A549 (cell line): Measurements from ENCODE around the gene FGFR2. TPM values are rescaled to one million over a fixed set of nuclear protein-coding genes. Genes with fewer than 3 reads are reported as not detected.

Source experiments
- ATAC-seq, 2 experiments: fragments of 200-7000 bp in 1 of 2; fragments of >200 bp in 1 of 2; cut with Nextera tagmentation in 1 of 2; cut with Tn5 transposase in 1 of 2; 3 replicates each; pipeline versions ENCODE4 v1.8.0 to v1.9.1; 2018 to 2020; ENCODE audit warnings: mild to moderate bottlenecking in 1 of 2, moderate library complexity in 1 of 2
- CTCF ChIA-PET: fragments of 300-600 bp; sonication (Branson Sonifier 250); formaldehyde crosslinking; extraction: SDS; loops from one replicate; lab custom pipeline; 2021; ENCODE audit warnings: antibody characterized with exemption, inconsistent platforms; lab: Yijun Ruan, JAX
- POLR2A ChIA-PET: fragments of 350-600 bp; formaldehyde crosslinking; extraction: SDS; loops from one replicate; lab custom pipeline; 2021; ENCODE audit warnings: antibody characterized with exemption, inconsistent platforms; lab: Yijun Ruan, JAX
- DNase-seq, 2 experiments: peaks; one replicate each; pipeline versions ENCODE4 v3.0.0 to v3.0.0-alpha.2; 2011 to 2016; ENCODE audit warnings: low read depth in 1 of 2, low spot score in 1 of 2
- FAIRE-seq: peaks from 2 replicates; lab custom pipeline; 2011; peaks lifted over from hg19 to GRCh38; lab: Jason Lieb, UNC
- H3K27ac ChIP-seq, 2 experiments: fragments of >200 bp; sonication (Bioruptor Twin); formaldehyde crosslinking; 3 replicates each; pipeline ENCODE4 v1.5.1; 2016 to 2017
- H3K4me1 ChIP-seq: fragments of >200 bp; sonication (Bioruptor Twin); formaldehyde crosslinking; 3 replicates; pipeline ENCODE4 v1.6.1; 2016
- H3K4me2 ChIP-seq: fragments of >200 bp; sonication (Bioruptor Twin); formaldehyde crosslinking; 3 replicates; pipeline ENCODE4 v1.6.1; 2016
- H3K4me3 ChIP-seq: fragments of >200 bp; sonication (Bioruptor Twin); formaldehyde crosslinking; 3 replicates; pipeline ENCODE4 v1.5.1; 2016
- H3K9me3 ChIP-seq: fragments of >200 bp; sonication (Bioruptor Twin); formaldehyde crosslinking; 3 replicates; pipeline ENCODE4 v1.6.1; 2016
- BCL3 ChIP-seq: fragments of >200 bp; sonication (Bioruptor Twin); formaldehyde crosslinking; IDR thresholded peaks from 3 replicates; pipeline ENCODE4 v1.6.1; 2016
- EHMT2 ChIP-seq: fragments of 200-600 bp; sonication (generic); IDR thresholded peaks from 2 replicates; pipeline ENCODE4 v1.6.1; 2016; ENCODE audit warnings: antibody characterized with exemption, low read depth, mild to moderate bottlenecking, moderate library complexity
- ESRRA ChIP-seq: fragments of 150-350 bp; IDR thresholded peaks from 2 replicates; pipeline ENCODE4 v1.6.1; 2014; ENCODE audit warnings: mild to moderate bottlenecking, low read length, borderline replicate concordance
- FOSB ChIP-seq: fragments of 250-450 bp; sonication (Bioruptor Pico); IDR thresholded peaks from 2 replicates; pipeline ENCODE4 v1.5.0; 2020; ENCODE audit warnings: mild to moderate bottlenecking, moderate library complexity
- FOXS1 ChIP-seq: fragments of 250-450 bp; sonication (Bioruptor Pico); IDR thresholded peaks from 2 replicates; pipeline ENCODE4 v1.5.0; 2020; ENCODE audit warnings: mild to moderate bottlenecking, moderate library complexity
- HOXB13 ChIP-seq: fragments of 250-450 bp; sonication (Bioruptor Pico); IDR thresholded peaks from 2 replicates; pipeline ENCODE4 v1.5.0; 2020; ENCODE audit warnings: low read depth, mild to moderate bottlenecking, moderate library complexity
- HOXB5 ChIP-seq: fragments of 250-450 bp; sonication (Bioruptor Pico); IDR thresholded peaks from 2 replicates; pipeline ENCODE4 v1.5.0; 2020; ENCODE audit warnings: mild to moderate bottlenecking, moderate library complexity
- JUN ChIP-seq, 2 experiments: fragments of >200 bp; sonication (Bioruptor Twin); formaldehyde crosslinking; IDR thresholded peaks; 2 replicates in 1 of 2; 3 replicates in 1 of 2; pipeline ENCODE4 v1.6.1; 2016 to 2017
- KDM1A ChIP-seq: fragments of 200-600 bp; sonication (generic); IDR thresholded peaks from 2 replicates; pipeline ENCODE4 v1.6.1; 2016; ENCODE audit warnings: low read depth, mild to moderate bottlenecking
- MAFK ChIP-seq: fragments of 450-650 bp; IDR thresholded peaks from 2 replicates; pipeline ENCODE4 v1.6.1; 2014; ENCODE audit not compliant: partially characterized antibody
- MAZ ChIP-seq: fragments of 150-350 bp; IDR thresholded peaks from 2 replicates; pipeline ENCODE4 v1.6.1; 2014; ENCODE audit warnings: antibody characterized with exemption, low read depth, low read length, borderline replicate concordance
- NR3C1 ChIP-seq: fragments of >200 bp; sonication (Bioruptor Twin); formaldehyde crosslinking; IDR thresholded peaks from 3 replicates; pipeline ENCODE4 v1.6.1; 2017
- RAD21 ChIP-seq, 2 experiments: fragments of >200 bp in 1 of 2; sonication (Bioruptor Twin) in 1 of 2; formaldehyde crosslinking in 1 of 2; IDR thresholded peaks in 1 of 2; conservative IDR thresholded peaks in 1 of 2; 2 replicates in 1 of 2; 3 replicates in 1 of 2; pipeline ENCODE4 v1.6.1; 2012 to 2018; ENCODE audit warnings: inconsistent platforms in 1 of 2
- RARB ChIP-seq: fragments of 250-450 bp; sonication (Bioruptor Pico); IDR thresholded peaks from 2 replicates; pipeline ENCODE4 v1.8.0; 2021; ENCODE audit warnings: mild to moderate bottlenecking, moderate library complexity
- REST ChIP-seq: fragments of 200-600 bp; sonication (generic); IDR thresholded peaks from 2 replicates; pipeline ENCODE4 v1.6.1; 2016; ENCODE audit warnings: antibody characterized with exemption, mild to moderate bottlenecking, moderate library complexity
- RNF2 ChIP-seq: fragments of 200-600 bp; sonication (generic); IDR thresholded peaks from 2 replicates; pipeline ENCODE4 v1.6.1; 2016; ENCODE audit warnings: low read depth, mild to moderate bottlenecking, antibody characterized with exemption, moderate library complexity, borderline replicate concordance
- SMC3 ChIP-seq: fragments of >200 bp; sonication (Bioruptor Twin); formaldehyde crosslinking; IDR thresholded peaks from 3 replicates; pipeline ENCODE4 v1.6.1; 2018; ENCODE audit warnings: inconsistent platforms
- TFCP2L1 ChIP-seq: fragments of 250-450 bp; sonication (Bioruptor Pico); IDR thresholded peaks from 2 replicates; pipeline ENCODE4 v1.5.0; 2021; ENCODE audit warnings: mild to moderate bottlenecking
- USF2 ChIP-seq: fragments of 450-650 bp; IDR thresholded peaks from 2 replicates; pipeline ENCODE4 v1.6.1; 2014; ENCODE audit warnings: antibody characterized with exemption
- ZC3H11A ChIP-seq: fragments of 450-650 bp; IDR thresholded peaks from 2 replicates; pipeline ENCODE4 v1.6.1; 2014; ENCODE audit warnings: antibody characterized with exemption, mild to moderate bottlenecking
- ZNF302 ChIP-seq: fragments of 250-450 bp; sonication (Bioruptor Pico); IDR thresholded peaks from 2 replicates; pipeline ENCODE4 v1.9.0; 2021; ENCODE audit warnings: inconsistent platforms, mild to moderate bottlenecking, moderate library complexity
- WGBS: methylation state at CpG from one replicate; pipeline ENCODE4 v1.1.6; 2017; ENCODE audit errors: missing lambda C conversion rate; 5-methylcytosine and 5-hydroxymethylcytosine counted together
- polyA plus RNA-seq, 4 experiments: library from polyadenylated mRNA; depleted of rRNA in 3 of 4; stranded (reverse); fragments of >200 nt; fragmentation: RNase III in 1 of 4; extraction: RNeasy Plus Mini Kit Qiagen cat#74134 plus additional on column Dnase treatment in 1 of 4; gene quantifications; 2 replicates in 3 of 4; 3 replicates in 1 of 4; pipeline ENCODE4 v1.2.3, GENCODE V29; 2011 to 2017
- TF ChIP-seq, protein P1 (sequence below): IDR thresholded peaks from 2 replicates; pipeline ENCODE4 v1.6.1; 2012; ENCODE audit warnings: low read depth, borderline replicate concordance
- TF ChIP-seq, protein P2 (sequence below): fragments of 250-450 bp; sonication (Bioruptor Pico); IDR thresholded peaks from 2 replicates; pipeline ENCODE4 v1.5.0; 2021; ENCODE audit warnings: mild to moderate bottlenecking, moderate library complexity, borderline replicate concordance
- TF ChIP-seq, protein P3 (sequence below): fragments of 250-450 bp; sonication (Bioruptor Pico); IDR thresholded peaks from 2 replicates; pipeline ENCODE4 v1.5.0; 2020; ENCODE audit warnings: low read depth, mild to moderate bottlenecking, moderate library complexity

The FGFR2 gene
- polyA plus RNA-seq, 2 of the 4 experiments (the other 2 are of a cell fraction), result 0.16 to 0.22 TPM

DNA sequence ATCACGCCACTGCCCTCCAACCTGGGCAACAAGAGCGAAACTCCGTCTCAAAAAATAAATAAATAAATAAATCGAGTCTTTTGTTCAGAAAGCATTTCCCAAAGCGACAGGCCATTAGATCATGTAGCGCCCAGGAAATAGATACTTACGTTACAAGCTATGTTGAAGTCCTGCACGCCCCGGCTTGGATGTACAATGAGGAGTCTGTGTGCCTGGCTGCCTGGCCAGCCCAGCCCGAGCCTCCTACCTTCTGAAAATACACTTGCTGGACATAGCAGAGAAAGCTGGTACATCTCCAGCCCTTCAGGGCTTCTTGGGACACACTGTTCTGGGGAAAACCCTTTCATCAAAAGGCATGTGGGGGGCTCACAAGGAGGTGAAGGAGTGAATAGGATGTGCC lies 22.1 kb downstream of the FGFR2 start:
- ATAC-seq, result no peak
- Histone ChIP-seq H3K27ac (no peak overlapping the region), H3K9me3 (no peaks in the 10 kb centered on the region), H3K4me1 (no peaks in the 10 kb centered on the region), H3K4me3 (no peak overlapping the region), H3K4me2 (no peak overlapping the region)
- no peak for FAIRE-seq
- ChIA-PET CTCF (interaction anchor here (1.1 to 1.4 kb wide), 2 partner anchors 10 to 12 kb away, joined by 3 to 4 read pairs; no protein-coding TSS in a partner anchor), POLR2A (no interaction called here)
- no peak for TF ChIP-seq SMC3
- TF ChIP-seq REST, result no peak
- no peak for TF ChIP-seq FOSB
- TF ChIP-seq, protein P1, sequence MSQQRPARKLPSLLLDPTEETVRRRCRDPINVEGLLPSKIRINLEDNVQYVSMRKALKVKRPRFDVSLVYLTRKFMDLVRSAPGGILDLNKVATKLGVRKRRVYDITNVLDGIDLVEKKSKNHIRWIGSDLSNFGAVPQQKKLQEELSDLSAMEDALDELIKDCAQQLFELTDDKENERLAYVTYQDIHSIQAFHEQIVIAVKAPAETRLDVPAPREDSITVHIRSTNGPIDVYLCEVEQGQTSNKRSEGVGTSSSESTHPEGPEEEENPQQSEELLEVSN, result no peak
- no peak for TF ChIP-seq ZNF302 (CRISPR knock-in tag)
- TF ChIP-seq MAZ, result no peak
- TF ChIP-seq RAD21 (conservative IDR thresholded peaks at IDR 0.05 in 1 of 2, IDR thresholded peaks at IDR 0.05 in 1 of 2), result no peak
- TF ChIP-seq FOXS1 (CRISPR knock-in tag), result no peak
- TF ChIP-seq TFCP2L1 (CRISPR knock-in tag), result no peak
- TF ChIP-seq RARB, result no peak
- TF ChIP-seq JUN (IDR thresholded peaks at IDR 0.05), result no peak
- no peak for TF ChIP-seq RNF2
- TF ChIP-seq, protein P2, sequence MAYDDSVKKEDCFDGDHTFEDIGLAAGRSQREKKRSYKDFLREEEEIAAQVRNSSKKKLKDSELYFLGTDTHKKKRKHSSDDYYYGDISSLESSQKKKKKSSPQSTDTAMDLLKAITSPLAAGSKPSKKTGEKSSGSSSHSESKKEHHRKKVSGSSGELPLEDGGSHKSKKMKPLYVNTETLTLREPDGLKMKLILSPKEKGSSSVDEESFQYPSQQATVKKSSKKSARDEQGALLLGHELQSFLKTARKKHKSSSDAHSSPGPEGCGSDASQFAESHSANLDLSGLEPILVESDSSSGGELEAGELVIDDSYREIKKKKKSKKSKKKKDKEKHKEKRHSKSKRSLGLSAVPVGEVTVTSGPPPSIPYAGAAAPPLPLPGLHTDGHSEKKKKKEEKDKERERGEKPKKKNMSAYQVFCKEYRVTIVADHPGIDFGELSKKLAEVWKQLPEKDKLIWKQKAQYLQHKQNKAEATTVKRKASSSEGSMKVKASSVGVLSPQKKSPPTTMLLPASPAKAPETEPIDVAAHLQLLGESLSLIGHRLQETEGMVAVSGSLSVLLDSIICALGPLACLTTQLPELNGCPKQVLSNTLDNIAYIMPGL (CRISPR knock-in tag), result no peak
- TF ChIP-seq MAFK, result no peak
- no peak for TF ChIP-seq ESRRA
- no peak for TF ChIP-seq BCL3
- 60% methylated on average over 10 of the region's 10 CpGs for WGBS
- DNase-seq, result no peak

DNA sequence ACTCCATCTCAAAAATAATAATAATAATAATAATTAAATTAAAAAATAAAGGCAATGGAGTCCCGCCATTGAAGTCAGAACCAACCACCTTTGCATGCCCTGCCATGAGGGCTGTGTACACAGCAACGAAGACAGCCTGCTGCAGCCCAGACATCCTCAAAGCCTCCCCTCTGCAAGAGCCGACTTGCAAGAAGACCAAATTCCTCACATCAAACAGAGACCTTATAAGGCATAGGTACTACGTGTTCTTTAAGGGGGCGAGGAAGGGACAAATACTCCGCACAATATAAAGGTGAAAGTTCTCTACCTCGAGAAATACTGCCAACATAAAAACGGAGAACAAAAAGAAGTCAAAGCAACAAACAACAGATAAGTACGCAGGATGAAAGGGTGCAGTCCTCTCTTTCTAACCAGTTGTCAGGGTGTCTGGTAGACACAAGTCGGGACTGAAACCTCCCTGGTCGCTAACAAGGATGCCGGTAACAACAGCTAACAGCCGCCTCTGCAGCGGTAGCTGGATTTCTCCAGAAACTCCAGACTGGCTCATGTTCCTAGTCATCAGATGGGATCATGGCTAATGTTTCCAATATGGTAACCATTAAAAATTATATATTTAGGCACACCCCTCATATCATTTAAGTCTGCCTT lies 23.6 kb downstream of the FGFR2 start:
- TF ChIP-seq, protein P3, sequence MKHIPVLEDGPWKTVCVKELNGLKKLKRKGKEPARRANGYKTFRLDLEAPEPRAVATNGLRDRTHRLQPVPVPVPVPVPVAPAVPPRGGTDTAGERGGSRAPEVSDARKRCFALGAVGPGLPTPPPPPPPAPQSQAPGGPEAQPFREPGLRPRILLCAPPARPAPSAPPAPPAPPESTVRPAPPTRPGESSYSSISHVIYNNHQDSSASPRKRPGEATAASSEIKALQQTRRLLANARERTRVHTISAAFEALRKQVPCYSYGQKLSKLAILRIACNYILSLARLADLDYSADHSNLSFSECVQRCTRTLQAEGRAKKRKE (CRISPR knock-in tag), result no peak
- no peak for TF ChIP-seq EHMT2
- TF ChIP-seq HOXB13, result no peak
- TF ChIP-seq HOXB5 (CRISPR knock-in tag), result no peak
- no peak for TF ChIP-seq ZC3H11A
- TF ChIP-seq USF2, result no peak
- no peak for TF ChIP-seq ESRRA
- no peak for TF ChIP-seq BCL3
- TF ChIP-seq JUN (IDR thresholded peaks at IDR 0.05), result no peak
- no peak for TF ChIP-seq KDM1A
- no peak for TF ChIP-seq NR3C1
- TF ChIP-seq, all 56 proteins: peak for 0
- Histone ChIP-seq H3K4me3 (no peak overlapping the region), H3K4me1 (no peaks in the 10 kb centered on the region), H3K9me3 (no peaks in the 10 kb centered on the region), H3K4me2 (no peak overlapping the region), H3K27ac (no peak overlapping the region)
- FAIRE-seq (no peak), DNase-seq (no peak), ATAC-seq (no peak)
- ChIA-PET POLR2A (no interaction called here), CTCF (interaction anchor here (1.1 kb wide), 1 partner anchor 8 kb away, joined by 3 read pairs; no protein-coding TSS in a partner anchor)
- WGBS, result 57% methylated on average over 14 of the region's 14 CpGs
